Dendritic cell treated with granulocyte-macrophage colony-stimulating factor and Interleukin-4, amounts not matched to agents 40 ng/mL and 50 ng/mL, for 4 days (primary cell): ENCODE data around the gene SLC39A2.
"Not testable (repeated sequence)": the region's sequence is repeated elsewhere in the genome, so short reads cannot be mapped to it uniquely, and the experiment has no call there.

Experiments
- H3K27ac Mint-ChIP-seq: one replicate; pipeline ENCODE4 v1.8.0; 2022; ENCODE audit warnings: mild to moderate bottlenecking, mixed read lengths
- H3K27me3 Mint-ChIP-seq: one replicate; pipeline ENCODE4 v1.8.0; 2022; ENCODE audit warnings: mild to moderate bottlenecking, mixed read lengths
- H3K36me3 Mint-ChIP-seq: one replicate; pipeline ENCODE4 v1.8.0; 2022; ENCODE audit warnings: low read depth, mixed read lengths
- H3K4me1 Mint-ChIP-seq: one replicate; pipeline ENCODE4 v1.8.0; 2022; ENCODE audit warnings: low read depth, mixed read lengths
- H3K4me3 Mint-ChIP-seq: one replicate; pipeline ENCODE4 v1.8.0; 2022; ENCODE audit warnings: mild to moderate bottlenecking, moderate library complexity, mixed read lengths
- H3K9me3 Mint-ChIP-seq: one replicate; pipeline ENCODE4 v1.8.0; 2022; ENCODE audit warnings: mixed read lengths
- intact Hi-C: fragments of 100-400 bp; cut with micrococcal nuclease; formaldehyde crosslinking; loops from one replicate; pipeline ENCODE4 v1.15.0; 2022

The SLC39A2 gene

DNA sequence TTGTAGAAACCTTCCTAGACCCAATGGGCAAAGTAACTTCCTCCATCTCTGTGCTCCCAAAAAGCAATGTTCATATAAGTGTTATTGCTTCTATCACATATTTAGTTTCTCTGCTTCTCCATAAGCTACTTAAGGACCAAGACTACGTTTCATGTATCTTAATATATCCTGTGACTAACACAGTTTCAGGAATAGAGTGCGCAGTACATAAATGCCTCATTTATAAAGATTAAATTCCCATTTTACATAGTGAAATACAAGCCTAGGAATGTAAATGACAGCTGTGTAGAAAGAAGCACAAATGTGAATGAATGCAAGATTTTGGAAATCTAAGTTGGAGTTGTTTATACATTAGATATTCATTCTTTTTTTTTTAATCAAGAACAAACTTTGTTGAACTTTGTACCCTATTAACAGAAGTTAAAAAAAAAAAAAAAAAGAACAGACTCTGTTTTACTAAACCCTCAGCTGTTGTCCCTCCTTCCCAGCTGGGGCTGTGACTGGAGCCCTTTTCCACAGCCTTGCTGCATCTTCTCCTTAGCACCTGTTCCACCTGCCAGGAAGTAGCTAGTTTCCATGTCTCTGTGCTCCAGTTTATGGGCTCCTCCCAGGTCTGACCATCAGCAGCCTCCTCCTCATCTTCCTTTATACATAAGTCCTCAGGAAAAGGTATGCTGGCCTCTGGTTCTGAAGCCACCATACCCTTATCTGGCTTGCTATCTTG lies 16.3 kb upstream of the SLC39A2 start:
- H3K4me1 Mint-ChIP-seq = peaks cover 32% of the 10 kb centered on the region
- no peak overlapping the region for H3K4me3 Mint-ChIP-seq
- no peaks in the 10 kb centered on the region for H3K36me3 Mint-ChIP-seq
- H3K27ac Mint-ChIP-seq = no peak overlapping the region
- no peaks in the 10 kb centered on the region for H3K27me3 Mint-ChIP-seq
- intact Hi-C loops = no loop called here
- H3K9me3 Mint-ChIP-seq = no peaks in the 10 kb centered on the region

DNA sequence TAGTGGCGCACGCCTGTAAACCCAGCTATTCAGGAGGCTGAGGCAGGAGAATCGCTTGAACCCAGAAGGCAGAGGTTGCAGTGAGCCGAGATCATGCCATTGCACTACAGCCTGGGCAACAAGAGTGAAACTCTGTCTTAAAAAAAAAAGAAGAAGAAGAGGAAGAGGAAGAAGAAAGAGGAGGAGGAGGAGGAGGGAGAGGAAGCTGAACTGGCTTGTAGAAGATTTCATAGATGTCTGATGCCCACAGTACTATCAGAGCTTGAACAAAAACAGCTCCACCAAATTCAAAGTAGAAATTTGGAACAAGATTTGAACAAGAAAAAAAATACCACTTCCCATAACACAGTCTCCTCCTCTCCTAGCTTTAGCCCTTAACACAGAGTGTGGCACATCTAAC lies 13.4 kb upstream of the SLC39A2 start:
- intact Hi-C loops, H3K36me3 Mint-ChIP-seq, H3K4me3 Mint-ChIP-seq, H3K9me3 Mint-ChIP-seq, H3K27me3 Mint-ChIP-seq: not testable (repeated sequence)
- peaks cover 49% of the 10 kb centered on the region for H3K4me1 Mint-ChIP-seq
- peak overlapping the region; percentile 85 for H3K27ac Mint-ChIP-seq

DNA sequence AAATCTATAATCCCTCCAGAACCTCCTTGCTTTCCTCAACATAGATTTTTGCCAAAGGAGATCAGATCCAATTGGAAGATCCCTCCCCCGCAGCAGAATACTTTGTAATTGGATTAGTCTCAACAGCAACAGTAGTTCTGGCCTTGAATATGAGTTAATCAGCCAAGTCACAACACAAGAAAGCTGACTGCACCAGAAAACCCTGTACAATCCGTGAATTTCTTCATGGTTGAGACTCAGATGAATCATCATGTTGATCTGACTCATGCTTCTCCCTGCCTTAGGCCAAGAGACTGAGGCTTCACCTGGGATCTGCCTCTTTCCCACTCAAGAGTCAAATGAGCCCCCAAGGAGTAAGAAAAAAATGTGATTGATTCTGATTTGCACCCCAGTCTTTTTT lies 12.3 kb upstream of the SLC39A2 start:
- H3K9me3 Mint-ChIP-seq = no peaks in the 10 kb centered on the region
- H3K36me3 Mint-ChIP-seq = peaks cover 12% of the 10 kb centered on the region
- H3K27me3 Mint-ChIP-seq = no peaks in the 10 kb centered on the region
- intact Hi-C loops = no loop called here
- peak overlapping the region; percentile 85 for H3K27ac Mint-ChIP-seq
- H3K4me1 Mint-ChIP-seq = peaks cover 56% of the 10 kb centered on the region
- no peak overlapping the region for H3K4me3 Mint-ChIP-seq

DNA sequence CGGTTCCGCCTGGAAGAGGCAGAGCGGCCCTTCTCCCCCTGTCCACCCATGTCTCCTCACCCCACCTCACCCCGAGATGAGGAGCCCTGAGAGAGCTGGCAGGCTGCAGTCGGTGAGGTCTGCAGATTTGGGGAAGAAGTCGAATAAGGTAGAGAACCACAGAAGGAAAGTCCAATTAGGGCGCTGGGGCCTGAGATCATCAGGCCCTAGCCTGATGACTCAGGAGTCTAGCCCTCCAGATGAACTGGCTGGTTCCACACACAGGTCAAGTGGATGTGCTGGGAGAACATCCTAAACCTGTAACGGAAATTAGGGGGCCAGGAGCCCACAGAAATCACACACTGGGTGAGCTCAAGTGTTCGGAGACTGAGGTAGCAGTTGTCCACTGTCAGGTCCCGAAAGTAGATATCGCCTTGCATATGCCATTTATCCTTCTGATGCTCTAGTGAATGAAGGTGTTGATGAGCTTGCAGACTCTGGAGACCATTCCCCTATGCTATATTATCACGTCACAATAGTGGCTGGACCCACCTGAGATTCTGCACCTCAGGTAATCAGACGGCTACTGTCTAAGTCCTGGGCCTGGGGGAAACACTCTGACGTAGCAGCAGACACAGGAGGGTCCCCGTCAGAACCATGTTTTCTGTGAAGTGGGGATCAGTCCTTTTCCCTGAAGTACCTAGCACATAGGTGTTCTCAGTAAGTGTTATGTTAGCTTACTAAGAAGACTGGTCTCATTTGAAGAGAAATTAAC lies 10.2 kb upstream of the SLC39A2 start:
- H3K36me3 Mint-ChIP-seq = peaks cover 33% of the 10 kb centered on the region
- intact Hi-C loops = no loop called here
- H3K9me3 Mint-ChIP-seq = no peaks in the 10 kb centered on the region
- no peaks in the 10 kb centered on the region for H3K27me3 Mint-ChIP-seq
- H3K4me3 Mint-ChIP-seq = no peak overlapping the region
- peaks cover 60% of the 10 kb centered on the region for H3K4me1 Mint-ChIP-seq
- H3K27ac Mint-ChIP-seq = peak overlapping the region; percentile 88

DNA sequence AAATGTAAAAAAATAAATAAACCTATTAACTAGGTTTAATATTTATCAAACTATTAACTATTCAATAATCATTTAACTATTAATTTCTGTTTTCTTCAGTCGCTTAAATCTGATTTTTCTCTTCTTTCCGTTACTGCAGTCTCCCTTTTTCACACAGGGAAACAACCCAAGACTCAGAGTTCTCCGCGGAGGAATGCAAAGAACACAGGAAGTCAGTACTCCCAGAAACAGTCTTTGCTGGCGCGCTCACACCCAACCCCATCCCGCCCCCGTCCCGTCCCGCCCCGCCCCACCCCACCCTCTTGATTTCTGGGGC lies 9.7 kb upstream of the SLC39A2 start:
- Mint-ChIP-seq H3K4me1 (peaks cover 60% of the 10 kb centered on the region), H3K9me3 (no peaks in the 10 kb centered on the region), H3K27ac (peak overlapping the region; percentile 88), H3K36me3 (peaks cover 38% of the 10 kb centered on the region), H3K4me3 (peak overlapping the region; percentile 88), H3K27me3 (no peaks in the 10 kb centered on the region)
- intact Hi-C loops = no loop called here

DNA sequence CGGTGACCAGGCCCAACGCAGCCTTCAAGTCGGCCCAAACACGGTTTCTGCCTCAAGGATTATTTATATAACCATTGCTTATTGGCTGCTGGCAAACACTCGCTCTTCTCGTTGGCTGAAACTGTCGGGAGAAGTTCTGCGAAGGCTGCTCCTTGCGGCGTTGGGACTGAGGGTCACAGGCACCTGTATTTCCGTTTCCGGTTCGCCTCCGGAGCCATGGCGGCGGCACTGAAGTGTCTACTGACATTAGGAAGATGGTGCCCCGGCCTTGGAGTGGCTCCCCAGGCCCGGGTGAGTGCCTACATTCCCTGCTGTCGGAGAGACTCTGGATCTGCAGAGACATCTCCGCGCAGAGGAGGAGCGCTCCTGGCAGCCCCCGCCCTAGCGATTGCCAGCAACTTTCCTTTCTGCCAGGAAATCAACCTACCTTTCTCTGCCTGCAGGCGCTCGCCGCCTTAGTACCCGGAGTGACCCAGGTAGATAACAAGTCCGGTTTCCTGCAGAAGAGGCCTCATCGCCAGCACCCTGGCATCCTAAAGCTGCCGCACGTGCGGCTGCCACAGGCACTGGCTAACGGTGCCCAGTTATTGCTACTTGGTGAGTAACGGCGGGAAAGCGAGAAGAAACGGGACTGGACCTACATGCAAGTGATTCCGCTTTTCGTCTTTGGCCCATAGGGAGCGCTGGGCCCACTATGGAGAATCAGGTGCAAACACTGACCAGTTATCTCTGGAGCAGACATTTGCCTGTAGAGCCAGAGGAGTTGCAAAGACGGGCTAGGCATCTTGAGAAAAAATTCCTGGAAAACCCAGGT lies 9.1 kb upstream of the SLC39A2 start, which contains the start of gene METTL17:
METTL17 (plus strand) TSS at position 194 of the 814 bp plus-strand sequence; CDS start at position 217, 23 bp downstream.
- Mint-ChIP-seq H3K4me3 (peak within 1 kb of the TSS; percentile 88), H3K4me1 (peaks cover 57% of the 10 kb centered on the region), H3K9me3 (no peaks in the 10 kb centered on the region), H3K27ac (peak within 1 kb of the TSS; percentile 88), H3K36me3 (peaks cover 44% of the 10 kb centered on the region), H3K27me3 (no peaks in the 10 kb centered on the region)
- intact Hi-C loops = no loop called here

DNA sequence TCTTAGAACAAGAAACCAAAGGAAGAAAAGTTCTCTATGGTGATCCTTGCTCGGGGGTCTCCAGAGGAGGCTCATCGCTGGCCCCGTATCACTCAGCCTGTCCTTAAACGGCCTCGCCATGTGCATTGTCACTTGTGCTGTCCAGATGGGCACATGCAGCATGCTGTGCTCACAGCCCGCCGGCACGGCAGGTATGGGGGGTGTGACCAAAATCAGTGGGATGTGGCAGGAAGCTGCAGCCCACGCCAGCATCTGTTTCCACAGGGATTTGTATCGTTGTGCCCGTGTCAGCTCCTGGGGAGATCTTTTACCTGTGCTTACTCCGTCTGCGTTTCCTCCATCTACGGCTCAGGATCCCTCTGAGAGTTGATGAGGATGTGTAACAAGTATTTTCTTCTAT lies 2.6 kb upstream of the SLC39A2 start:
- Mint-ChIP-seq H3K27me3 (no peaks in the 10 kb centered on the region), H3K9me3 (no peaks in the 10 kb centered on the region), H3K27ac (no peak overlapping the region), H3K4me1 (peaks cover 12% of the 10 kb centered on the region), H3K4me3 (no peak overlapping the region), H3K36me3 (peaks cover 60% of the 10 kb centered on the region)
- intact Hi-C loops = no loop called here

DNA sequence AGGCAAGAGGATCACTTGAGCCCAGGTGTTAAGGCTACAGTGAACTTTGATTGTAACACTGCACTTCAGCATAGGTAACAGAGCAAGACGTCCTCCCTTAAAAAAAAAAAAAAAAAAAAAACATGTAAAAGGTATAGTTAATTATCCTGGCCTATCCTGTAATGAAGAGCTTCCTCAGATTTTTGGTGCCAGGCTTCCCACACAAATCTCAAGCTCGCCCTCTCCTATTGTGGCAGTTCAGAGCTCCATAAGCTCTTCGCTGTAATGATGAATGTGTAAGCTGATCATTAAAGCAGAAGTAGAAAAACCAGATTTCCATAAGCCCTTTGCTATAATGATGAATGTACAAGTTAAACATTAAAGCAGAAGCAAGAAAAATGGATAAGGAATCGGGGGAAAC lies 2.0 kb upstream of the SLC39A2 start:
- no peak overlapping the region for H3K27ac Mint-ChIP-seq
- H3K9me3 Mint-ChIP-seq = no peaks in the 10 kb centered on the region
- peaks cover 9% of the 10 kb centered on the region for H3K4me1 Mint-ChIP-seq
- peaks cover 54% of the 10 kb centered on the region for H3K36me3 Mint-ChIP-seq
- H3K4me3 Mint-ChIP-seq = no peak overlapping the region
- intact Hi-C loops = no loop called here
- no peaks in the 10 kb centered on the region for H3K27me3 Mint-ChIP-seq

DNA sequence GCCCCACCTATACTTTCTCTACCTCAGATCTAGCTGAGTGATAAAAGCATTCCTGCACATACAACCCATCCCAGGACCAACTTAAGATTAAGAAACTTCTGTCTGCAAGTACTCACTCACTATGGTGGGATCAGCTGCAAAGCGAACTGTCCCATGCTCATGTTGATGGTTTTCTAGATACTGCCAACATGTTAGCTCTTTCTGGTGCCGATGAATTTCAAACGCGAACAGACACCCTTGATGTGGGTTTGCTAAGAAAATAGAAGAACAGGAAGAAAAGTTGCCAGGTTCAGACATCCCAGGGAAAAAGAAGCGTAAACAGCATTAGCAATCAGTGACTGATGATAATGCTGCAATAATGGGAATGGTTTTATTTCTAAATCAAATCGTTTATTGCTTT lies 1.5 kb upstream of the SLC39A2 start:
- intact Hi-C loops = no loop called here
- Mint-ChIP-seq H3K4me3 (no peak overlapping the region), H3K27ac (no peak overlapping the region), H3K4me1 (peaks cover 7% of the 10 kb centered on the region), H3K36me3 (peaks cover 49% of the 10 kb centered on the region), H3K9me3 (no peaks in the 10 kb centered on the region), H3K27me3 (no peaks in the 10 kb centered on the region)

DNA sequence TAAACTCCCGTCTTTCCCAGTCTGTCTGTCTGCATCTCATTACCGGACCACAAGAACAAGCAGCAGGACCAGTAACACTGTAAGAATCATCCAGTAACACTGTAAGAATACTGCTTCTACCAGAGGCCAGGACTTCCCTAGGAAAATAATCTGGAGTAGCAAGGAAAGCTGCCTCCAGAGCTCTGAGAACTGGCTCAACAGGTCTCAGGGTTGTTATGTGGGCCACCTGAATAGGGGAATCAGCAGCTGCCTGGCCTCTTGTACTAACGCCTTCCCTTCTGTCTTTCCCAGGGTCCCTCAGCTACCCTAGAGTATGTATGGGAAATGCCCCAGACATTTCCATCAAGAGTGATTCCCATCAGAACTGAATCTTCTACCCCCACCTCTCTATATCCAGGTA lies 954 bp upstream of the SLC39A2 start:
- Mint-ChIP-seq H3K27me3 (no peaks in the 10 kb centered on the region), H3K36me3 (peaks cover 44% of the 10 kb centered on the region), H3K4me1 (peaks cover 7% of the 10 kb centered on the region), H3K9me3 (no peaks in the 10 kb centered on the region), H3K27ac (no peak overlapping the region), H3K4me3 (no peak overlapping the region)
- intact Hi-C loops = no loop called here

DNA sequence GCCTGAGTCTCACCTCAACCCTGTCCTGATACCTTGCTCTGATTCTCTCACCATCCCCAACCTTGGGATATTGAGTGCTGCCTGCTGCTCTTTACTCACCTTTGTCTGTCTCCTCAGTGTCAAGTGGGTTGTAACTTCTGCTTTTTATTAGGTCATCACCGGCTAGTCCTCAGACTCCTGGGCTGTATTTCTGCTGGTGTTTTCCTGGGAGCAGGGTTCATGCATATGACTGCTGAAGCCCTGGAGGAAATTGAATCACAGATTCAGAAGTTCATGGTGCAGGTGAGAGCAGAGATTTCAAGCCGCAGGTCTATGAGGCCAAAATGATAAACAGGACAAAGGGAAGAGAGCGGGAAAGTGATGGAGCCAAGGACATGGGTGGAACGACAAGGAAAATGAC lies 498 bp downstream of the SLC39A2 start:
- H3K4me3 Mint-ChIP-seq = no peak overlapping the region
- H3K27me3 Mint-ChIP-seq = no peaks in the 10 kb centered on the region
- intact Hi-C loops = no loop called here
- H3K9me3 Mint-ChIP-seq = no peaks in the 10 kb centered on the region
- H3K36me3 Mint-ChIP-seq = peaks cover 29% of the 10 kb centered on the region
- peaks cover 12% of the 10 kb centered on the region for H3K4me1 Mint-ChIP-seq
- no peak overlapping the region for H3K27ac Mint-ChIP-seq

DNA sequence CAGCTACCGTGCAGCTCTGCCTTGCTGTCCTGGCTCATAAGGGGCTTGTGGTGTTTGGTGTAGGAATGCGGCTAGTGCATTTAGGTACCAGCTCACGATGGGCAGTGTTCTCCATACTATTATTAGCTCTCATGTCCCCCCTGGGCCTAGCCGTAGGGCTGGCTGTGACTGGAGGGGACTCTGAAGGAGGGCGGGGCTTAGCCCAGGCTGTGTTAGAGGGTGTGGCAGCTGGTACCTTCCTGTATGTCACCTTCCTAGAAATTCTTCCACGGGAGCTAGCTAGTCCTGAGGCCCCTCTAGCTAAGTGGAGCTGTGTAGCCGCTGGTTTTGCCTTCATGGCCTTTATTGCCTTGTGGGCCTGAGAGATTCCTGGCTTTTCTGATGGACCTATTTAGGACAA lies 2.1 kb downstream of the SLC39A2 start:
- H3K27me3 Mint-ChIP-seq = no peaks in the 10 kb centered on the region
- H3K36me3 Mint-ChIP-seq = peaks cover 13% of the 10 kb centered on the region
- H3K27ac Mint-ChIP-seq = no peak overlapping the region
- intact Hi-C loops = no loop called here
- peaks cover 12% of the 10 kb centered on the region for H3K4me1 Mint-ChIP-seq
- no peak overlapping the region for H3K4me3 Mint-ChIP-seq
- H3K9me3 Mint-ChIP-seq = no peaks in the 10 kb centered on the region

DNA sequence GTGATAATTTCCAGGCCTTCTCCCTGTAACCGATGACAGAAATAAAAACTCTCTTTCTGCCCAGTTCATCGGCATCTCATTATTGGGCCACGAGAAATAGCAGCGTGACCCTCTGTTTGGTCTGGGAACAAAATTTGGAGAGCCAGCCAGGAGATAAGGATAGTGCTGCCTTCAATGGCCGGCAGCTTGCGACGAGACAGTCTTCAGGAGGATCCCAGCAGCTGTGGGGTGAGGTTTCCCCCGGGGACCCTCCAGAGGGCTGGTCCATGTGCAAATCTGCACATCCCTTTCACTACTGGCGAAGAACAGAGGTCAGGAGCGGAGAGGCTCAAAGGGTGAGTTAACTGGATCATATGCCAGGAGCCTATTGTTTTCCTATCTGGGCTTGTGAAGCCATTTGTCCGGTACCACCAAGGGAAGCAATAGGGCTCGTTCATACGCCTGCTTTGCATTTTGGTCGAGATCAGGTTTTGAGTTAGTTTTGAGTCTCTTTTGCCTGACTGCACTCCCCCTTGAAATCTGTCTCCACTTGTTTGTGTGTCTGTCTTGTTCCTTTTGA lies 4.8 kb downstream of the SLC39A2 start:
- H3K36me3 Mint-ChIP-seq = no peaks in the 10 kb centered on the region
- intact Hi-C loops = no loop called here
- no peaks in the 10 kb centered on the region for H3K27me3 Mint-ChIP-seq
- H3K9me3 Mint-ChIP-seq = no peaks in the 10 kb centered on the region
- no peak overlapping the region for H3K4me3 Mint-ChIP-seq
- H3K27ac Mint-ChIP-seq = no peak overlapping the region
- peaks cover 12% of the 10 kb centered on the region for H3K4me1 Mint-ChIP-seq

DNA sequence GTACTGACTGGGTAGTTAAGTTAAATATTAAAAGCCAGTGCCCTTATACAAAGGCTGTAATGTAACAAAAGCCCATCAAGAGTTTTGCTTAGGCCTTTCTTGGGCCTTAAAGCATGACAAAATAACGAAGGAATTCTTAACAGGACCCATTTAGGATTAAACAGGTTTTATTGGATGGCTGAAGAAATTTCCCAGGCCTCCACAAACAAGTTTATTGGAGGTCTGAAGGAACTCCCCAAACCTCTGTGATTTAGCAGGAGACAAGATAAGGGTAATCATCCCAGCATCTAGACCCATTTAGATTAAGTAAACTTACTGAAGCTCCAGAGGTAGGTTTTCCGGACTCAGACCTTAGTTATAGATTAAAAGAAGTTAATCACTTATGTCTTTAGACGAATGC lies 10.6 kb downstream of the SLC39A2 start:
- H3K36me3 Mint-ChIP-seq, H3K4me1 Mint-ChIP-seq, intact Hi-C loops, H3K9me3 Mint-ChIP-seq, H3K4me3 Mint-ChIP-seq, H3K27ac Mint-ChIP-seq: not testable (repeated sequence)
- H3K27me3 Mint-ChIP-seq = peaks cover 23% of the 10 kb centered on the region
